Activated CD8-positive, alpha-beta memory T cell treated with anti-CD3 and anti-CD28 coated beads, Interleukin-2, amount 10 ng/mL, durations not matched to agents 7 days and 5 days (primary cell): ENCODE results near the gene PNN. TPM values are rescaled to one million over a fixed set of nuclear protein-coding genes. Genes with fewer than 3 reads are reported as not detected.
A peak's percentile ranks its signal among the peaks of the same experiment; 100 is the strongest.
"Not testable (repeated sequence)": the region's sequence is repeated elsewhere in the genome, so short reads cannot be mapped to it uniquely, and the experiment has no call there.

Source experiments
- ATAC-seq: fragments of 150-1000 bp; cut with Tn5 transposase; one replicate; pipeline ENCODE4 v1.10.0; 2021; ENCODE audit warnings: moderate library complexity
- CTCF ChIA-PET: fragments of 350-600 bp; sonication (Branson Sonifier 250); formaldehyde crosslinking; loops from one replicate; lab custom pipeline; 2021; ENCODE audit warnings: antibody characterized with exemption; lab: Charles Lee
- DNase-seq: peaks from one replicate; pipeline ENCODE4 v3.0.0-alpha.2; 2020
- H3K27ac Mint-ChIP-seq: one replicate; pipeline ENCODE4 v1.8.0; 2021; ENCODE audit warnings: mild to moderate bottlenecking, mixed read lengths
- H3K27me3 Mint-ChIP-seq: one replicate; pipeline ENCODE4 v1.8.0; 2021; ENCODE audit warnings: mixed read lengths
- H3K36me3 Mint-ChIP-seq: one replicate; pipeline ENCODE4 v1.8.0; 2021; ENCODE audit warnings: mild to moderate bottlenecking, mixed read lengths
- H3K4me1 Mint-ChIP-seq: one replicate; pipeline ENCODE4 v1.8.0; 2021; ENCODE audit warnings: mixed read lengths
- H3K4me3 Mint-ChIP-seq: one replicate; pipeline ENCODE4 v1.8.0; 2021; ENCODE audit warnings: mild to moderate bottlenecking, moderate library complexity, mixed read lengths
- H3K9me3 Mint-ChIP-seq: one replicate; pipeline ENCODE4 v1.8.0; 2022; ENCODE audit warnings: low read depth, mixed read lengths
- total RNA-seq, 2 experiments: library from RNA; stranded (reverse); gene quantifications; one replicate each; pipeline ENCODE4 v1.2.3, GENCODE V29; 2021

The PNN gene
- total RNA-seq, 2 experiments from 2014 or later = 96.2 to 133 TPM

DNA sequence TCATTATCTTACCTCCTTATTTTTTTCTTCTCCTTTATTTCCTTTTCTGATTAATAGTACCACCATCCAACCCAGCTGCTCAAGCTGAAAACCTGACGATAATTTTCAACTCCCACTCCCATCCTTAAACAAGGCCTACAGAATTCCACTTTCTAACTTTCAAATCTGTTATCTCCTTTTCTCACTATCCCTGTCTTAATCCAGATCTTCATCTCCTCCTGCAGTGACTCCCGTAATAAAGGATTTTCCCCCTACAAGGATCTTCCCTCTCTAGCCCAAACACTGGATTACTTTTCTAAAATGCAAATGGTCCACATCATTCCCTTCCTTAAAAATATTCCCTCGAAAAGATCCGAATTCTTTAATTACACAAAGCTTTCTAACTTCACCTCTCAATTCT lies 6.5 kb upstream of the PNN start:
- H3K4me1 Mint-ChIP-seq = peaks cover 46% of the 10 kb centered on the region
- H3K9me3 Mint-ChIP-seq = no peaks in the 10 kb centered on the region
- peak overlapping the region; percentile 1 for H3K27ac Mint-ChIP-seq
- DNase-seq (no peak), ATAC-seq (no peak)
- H3K36me3 Mint-ChIP-seq = peaks cover 21% of the 10 kb centered on the region
- H3K4me3 Mint-ChIP-seq = peak overlapping the region; percentile 87
- no peaks in the 10 kb centered on the region for H3K27me3 Mint-ChIP-seq
- CTCF ChIA-PET = interaction anchor here (1.1 to 1.3 kb wide), 2 partner anchors 44 to 259 kb away, joined by 3 read pairs; no protein-coding TSS in a partner anchor

DNA sequence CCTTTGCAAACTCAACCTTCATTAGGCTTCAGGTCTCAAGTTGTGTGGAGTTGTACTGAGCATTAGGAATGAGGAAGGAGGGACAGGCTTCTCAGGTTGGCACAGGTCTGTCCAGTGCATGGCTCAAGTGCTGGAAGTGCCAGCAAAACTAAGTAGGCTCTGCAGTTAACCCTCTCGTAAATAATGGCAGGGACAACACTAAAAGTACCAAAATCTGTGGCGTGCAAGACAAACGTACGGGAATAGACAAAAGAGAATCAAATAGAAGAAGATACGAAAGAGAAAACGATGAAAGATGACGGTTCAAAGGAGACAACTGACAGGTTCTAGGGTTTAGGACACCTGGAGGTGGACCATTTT lies 5.5 kb upstream of the PNN start:
- no peak for ATAC-seq

DNA sequence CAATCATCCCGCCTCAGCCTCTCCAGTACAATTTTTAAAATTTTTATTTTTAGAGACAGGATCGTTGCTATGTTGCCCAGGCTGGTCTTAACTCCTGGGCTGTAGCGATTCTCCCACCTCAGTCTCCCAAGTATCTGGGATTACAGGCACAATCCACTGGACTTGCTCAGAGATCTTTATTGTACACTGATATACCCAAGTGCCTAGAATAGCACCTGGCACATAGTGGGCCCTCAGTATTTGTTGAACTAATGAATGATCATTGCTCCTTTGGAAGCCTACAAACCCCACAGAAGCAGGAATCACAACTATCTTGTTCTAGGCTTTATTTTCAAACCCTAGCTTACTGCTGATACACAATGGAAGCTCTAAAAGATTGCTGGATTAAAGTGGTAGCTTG lies 1.9 kb upstream of the PNN start:
- peaks cover 53% of the 10 kb centered on the region for H3K4me1 Mint-ChIP-seq
- DNase-seq (no peak), ATAC-seq (no peak)
- no peaks in the 10 kb centered on the region for H3K27me3 Mint-ChIP-seq
- no peaks in the 10 kb centered on the region for H3K9me3 Mint-ChIP-seq
- CTCF ChIA-PET = no interaction called here
- peak overlapping the region; percentile 45 for H3K27ac Mint-ChIP-seq
- peaks cover 31% of the 10 kb centered on the region for H3K36me3 Mint-ChIP-seq
- peak overlapping the region; percentile 16 for H3K4me3 Mint-ChIP-seq

More for the DNA sequence above, 5.5 kb upstream of the PNN start:
- peak overlapping the region; percentile 99 for H3K27ac Mint-ChIP-seq
- H3K4me3 Mint-ChIP-seq = peak overlapping the region; percentile 87
- H3K27me3 Mint-ChIP-seq = no peaks in the 10 kb centered on the region
- peaks cover 49% of the 10 kb centered on the region for H3K4me1 Mint-ChIP-seq
- peaks cover 17% of the 10 kb centered on the region for H3K36me3 Mint-ChIP-seq
- DNase-seq = no peak
- H3K9me3 Mint-ChIP-seq = no peaks in the 10 kb centered on the region
- CTCF ChIA-PET = interaction anchor here (1.0 to 1.7 kb wide), 8 partner anchors 12 to 97 kb away, joined by 3 to 9 read pairs (median 6); partner anchors contain the start of genes GEMIN2 and SEC23A

DNA sequence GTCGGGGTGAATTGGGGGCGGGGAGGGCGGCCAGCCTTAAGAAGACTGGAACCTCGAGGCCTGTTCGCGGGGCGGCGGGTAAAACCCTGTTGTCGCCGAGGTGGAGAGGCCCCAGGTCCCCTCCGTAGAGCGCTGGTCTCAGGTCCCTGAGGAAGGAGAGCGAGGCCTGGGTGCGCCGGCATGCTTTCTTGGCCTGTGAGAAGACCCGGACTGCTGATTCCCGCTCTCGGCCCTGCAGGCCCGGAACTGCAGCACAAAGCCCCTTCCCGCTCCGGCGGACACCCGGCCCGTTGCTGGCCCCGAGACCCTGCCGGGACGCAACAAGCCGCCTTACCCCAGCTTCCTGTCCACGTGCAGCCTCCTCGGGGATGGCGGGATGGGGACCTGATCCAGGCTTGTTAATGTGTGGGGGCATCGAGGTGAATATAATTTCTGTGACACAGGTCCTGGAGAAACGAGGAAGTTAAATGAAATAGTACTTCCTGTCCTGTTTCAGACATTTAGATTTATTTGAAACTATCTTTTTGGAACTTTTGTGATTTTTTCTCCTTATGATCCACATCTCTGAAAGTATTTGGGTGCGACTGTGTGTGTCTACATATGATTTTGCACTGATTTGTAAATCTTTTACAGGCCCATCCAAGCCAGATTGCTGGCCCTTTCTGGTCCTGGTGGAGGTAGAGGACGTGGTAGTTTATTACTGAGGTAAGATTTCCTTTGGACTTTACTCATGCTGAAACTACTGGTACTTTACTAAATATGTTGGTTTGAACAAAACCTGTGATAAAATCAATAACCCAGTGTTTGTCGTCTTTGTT lies 600 bp downstream of the PNN start:
- ATAC-seq = peak; percentile 10
- peak; percentile 65 for DNase-seq
- peaks cover 51% of the 10 kb centered on the region for H3K4me1 Mint-ChIP-seq
- no peaks in the 10 kb centered on the region for H3K27me3 Mint-ChIP-seq
- H3K9me3 Mint-ChIP-seq = no peaks in the 10 kb centered on the region
- CTCF ChIA-PET = interaction anchor here (1.0 to 1.8 kb wide), 3 partner anchors 14 to 92 kb away, joined by 3 to 4 read pairs (median 4); no protein-coding TSS in a partner anchor
- peak overlapping the region; percentile 100 for H3K27ac Mint-ChIP-seq
- H3K4me3 Mint-ChIP-seq = peak overlapping the region; percentile 95
- H3K36me3 Mint-ChIP-seq = peaks cover 43% of the 10 kb centered on the region

DNA sequence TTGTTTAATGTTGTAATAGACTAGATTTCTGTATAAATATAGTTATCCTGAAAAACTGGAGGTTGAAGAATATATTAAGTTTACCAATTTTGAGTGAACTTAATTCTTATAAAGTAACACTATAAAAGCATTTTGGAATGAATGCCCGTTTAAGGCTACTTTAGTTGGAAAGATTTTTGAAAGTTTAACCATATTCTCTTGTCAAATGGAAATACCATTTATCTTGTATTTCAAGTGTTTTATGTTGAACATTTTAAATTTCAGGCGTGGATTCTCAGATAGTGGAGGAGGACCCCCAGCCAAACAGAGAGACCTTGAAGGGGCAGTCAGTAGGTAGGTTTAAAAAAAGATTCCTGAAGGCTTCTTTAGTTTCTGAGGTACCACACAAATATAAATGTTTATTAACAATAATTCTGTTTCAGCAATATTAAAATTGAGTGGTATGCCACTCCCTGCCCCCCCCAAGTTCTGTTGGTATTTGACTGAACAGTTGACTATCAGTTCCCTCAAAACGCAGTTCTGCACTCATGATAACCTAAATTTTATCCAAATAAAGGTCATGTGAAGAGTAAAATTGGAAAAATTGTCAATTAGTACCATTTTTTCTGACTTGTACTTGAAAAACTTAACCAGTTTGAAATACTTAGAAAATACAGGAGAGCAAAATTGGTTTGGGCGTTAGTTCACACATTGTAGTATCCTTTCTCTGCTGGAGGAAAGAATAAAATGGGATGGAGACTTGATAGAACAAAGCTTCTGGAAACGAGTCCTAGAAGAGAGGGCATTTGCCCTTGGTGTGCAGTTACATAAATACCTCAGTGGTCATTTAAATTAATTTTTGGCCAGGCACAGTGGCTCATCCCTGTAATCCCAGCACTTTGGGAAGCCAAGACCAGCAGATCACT lies 1.5 kb downstream of the PNN start:
- CTCF ChIA-PET = no interaction called here
- no peak for ATAC-seq
- H3K4me1 Mint-ChIP-seq = peaks cover 45% of the 10 kb centered on the region
- no peaks in the 10 kb centered on the region for H3K27me3 Mint-ChIP-seq
- DNase-seq = no peak
- H3K4me3 Mint-ChIP-seq = peak overlapping the region; percentile 95
- H3K9me3 Mint-ChIP-seq = no peaks in the 10 kb centered on the region
- H3K36me3 Mint-ChIP-seq = peaks cover 43% of the 10 kb centered on the region
- H3K27ac Mint-ChIP-seq = peak overlapping the region; percentile 100

DNA sequence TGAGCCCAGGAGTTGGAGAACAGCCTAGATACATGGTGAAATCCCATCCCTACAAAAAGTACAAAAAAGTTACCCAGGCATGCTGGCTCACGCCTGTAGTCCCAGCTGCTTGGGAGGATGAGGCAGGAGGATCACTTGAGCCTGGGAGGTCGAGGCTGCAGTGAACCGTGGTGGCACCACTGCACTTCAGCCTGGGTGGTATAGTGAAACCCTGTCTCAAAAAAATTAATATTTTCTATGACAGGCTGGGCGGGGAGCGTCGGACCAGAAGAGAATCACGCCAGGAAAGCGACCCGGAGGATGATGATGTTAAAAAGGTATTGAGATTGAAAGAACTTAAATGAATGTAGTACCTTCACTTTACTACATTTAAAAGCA lies 2.1 kb downstream of the PNN start:
- Mint-ChIP-seq H3K36me3 (peaks cover 43% of the 10 kb centered on the region), H3K27ac (peak overlapping the region; percentile 56), H3K9me3 (no peaks in the 10 kb centered on the region), H3K27me3 (no peaks in the 10 kb centered on the region), H3K4me3 (peak overlapping the region; percentile 95), H3K4me1 (peaks cover 41% of the 10 kb centered on the region)
- no peak for DNase-seq
- CTCF ChIA-PET = interaction anchor here (1.3 kb wide), 1 partner anchor 253 kb away, joined by 3 read pairs; no protein-coding TSS in a partner anchor
- no peak for ATAC-seq

DNA sequence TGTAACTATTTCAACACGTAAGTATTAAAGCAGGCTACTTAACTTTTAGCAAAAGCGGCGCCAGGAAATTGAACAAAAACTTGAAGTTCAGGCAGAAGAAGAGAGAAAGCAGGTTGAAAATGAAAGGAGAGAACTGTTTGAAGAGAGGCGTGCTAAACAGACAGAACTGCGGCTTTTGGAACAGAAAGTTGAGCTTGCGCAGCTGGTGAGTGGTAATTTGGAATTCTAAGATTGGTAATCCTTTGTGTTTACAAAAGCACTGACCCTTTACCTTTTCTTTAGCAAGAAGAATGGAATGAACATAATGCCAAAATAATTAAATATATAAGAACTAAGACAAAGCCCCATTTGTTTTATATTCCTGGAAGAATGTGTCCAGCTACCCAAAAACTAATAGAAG lies 4.0 kb downstream of the PNN start:
- Mint-ChIP-seq H3K27ac (peak overlapping the region; percentile 22), H3K36me3 (peaks cover 53% of the 10 kb centered on the region), H3K9me3 (no peaks in the 10 kb centered on the region), H3K4me3 (no peak overlapping the region), H3K27me3 (no peaks in the 10 kb centered on the region), H3K4me1 (peaks cover 40% of the 10 kb centered on the region)
- ATAC-seq = no peak
- no peak for DNase-seq
- CTCF ChIA-PET = interaction anchor here (0.8 to 1.3 kb wide), 3 partner anchors 9 to 72 kb away, joined by 3 to 5 read pairs (median 3); partner anchors contain the start of gene TRAPPC6B

DNA sequence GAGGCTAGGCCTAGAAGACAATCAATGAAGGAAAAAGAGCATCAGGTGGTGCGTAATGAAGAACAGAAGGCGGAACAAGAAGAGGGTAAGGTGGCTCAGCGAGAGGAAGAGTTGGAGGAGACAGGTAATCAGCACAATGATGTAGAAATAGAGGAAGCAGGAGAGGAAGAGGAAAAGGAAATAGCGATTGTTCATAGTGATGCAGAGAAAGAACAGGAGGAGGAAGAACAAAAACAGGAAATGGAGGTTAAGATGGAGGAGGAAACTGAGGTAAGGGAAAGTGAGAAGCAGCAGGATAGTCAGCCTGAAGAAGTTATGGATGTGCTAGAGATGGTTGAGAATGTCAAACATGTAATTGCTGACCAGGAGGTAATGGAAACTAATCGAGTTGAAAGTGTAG lies 5.5 kb downstream of the PNN start:
- CTCF ChIA-PET = no interaction called here
- no peak for ATAC-seq
- H3K9me3 Mint-ChIP-seq = no peaks in the 10 kb centered on the region

DNA sequence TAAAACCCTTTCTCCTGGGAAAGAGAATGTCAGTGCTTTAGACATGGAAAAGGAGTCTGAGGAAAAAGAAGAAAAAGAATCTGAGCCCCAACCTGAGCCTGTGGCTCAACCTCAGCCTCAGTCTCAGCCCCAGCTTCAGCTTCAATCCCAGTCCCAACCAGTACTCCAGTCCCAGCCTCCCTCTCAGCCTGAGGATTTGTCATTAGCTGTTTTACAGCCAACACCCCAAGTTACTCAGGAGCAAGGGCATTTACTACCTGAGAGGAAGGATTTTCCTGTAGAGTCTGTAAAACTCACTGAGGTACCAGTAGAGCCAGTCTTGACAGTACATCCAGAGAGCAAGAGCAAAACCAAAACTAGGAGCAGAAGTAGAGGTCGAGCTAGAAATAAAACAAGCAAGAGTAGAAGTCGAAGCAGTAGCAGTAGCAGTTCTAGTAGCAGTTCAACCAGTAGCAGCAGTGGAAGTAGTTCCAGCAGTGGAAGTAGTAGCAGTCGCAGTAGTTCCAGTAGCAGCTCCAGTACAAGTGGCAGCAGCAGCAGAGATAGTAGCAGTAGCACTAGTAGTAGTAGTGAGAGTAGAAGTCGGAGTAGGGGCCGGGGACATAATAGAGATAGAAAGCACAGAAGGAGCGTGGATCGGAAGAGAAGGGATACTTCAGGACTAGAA lies 6.1 kb downstream of the PNN start:
- no peaks in the 10 kb centered on the region for H3K27me3 Mint-ChIP-seq
- peak; percentile 26 for ATAC-seq

More for the DNA sequence above, 5.5 kb downstream of the PNN start:
- no peak overlapping the region for H3K27ac Mint-ChIP-seq
- DNase-seq = no peak
- peaks cover 59% of the 10 kb centered on the region for H3K36me3 Mint-ChIP-seq
- H3K27me3 Mint-ChIP-seq = no peaks in the 10 kb centered on the region
- H3K4me3 Mint-ChIP-seq = no peak overlapping the region
- peaks cover 40% of the 10 kb centered on the region for H3K4me1 Mint-ChIP-seq

DNA sequence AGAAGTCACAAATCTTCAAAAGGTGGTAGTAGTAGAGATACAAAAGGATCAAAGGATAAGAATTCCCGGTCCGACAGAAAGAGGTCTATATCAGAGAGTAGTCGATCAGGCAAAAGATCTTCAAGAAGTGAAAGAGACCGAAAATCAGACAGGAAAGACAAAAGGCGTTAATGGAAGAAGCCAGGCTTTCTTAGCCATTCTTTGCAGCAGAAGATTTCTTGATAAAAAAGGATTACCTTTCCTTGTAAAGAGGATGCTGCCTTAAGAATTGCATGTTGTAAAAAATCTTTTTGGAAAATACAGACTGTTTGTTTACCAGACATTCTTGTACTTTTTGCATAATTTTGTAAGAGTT lies 6.6 kb downstream of the PNN start:
- Mint-ChIP-seq H3K4me1 (peaks cover 35% of the 10 kb centered on the region), H3K36me3 (peaks cover 52% of the 10 kb centered on the region), H3K9me3 (no peaks in the 10 kb centered on the region), H3K27me3 (no peaks in the 10 kb centered on the region), H3K27ac (no peak overlapping the region), H3K4me3 (no peak overlapping the region)
- ATAC-seq (no peak), DNase-seq (no peak)
- CTCF ChIA-PET = no interaction called here

More for the DNA sequence above, 6.1 kb downstream of the PNN start:
- no peak overlapping the region for H3K27ac Mint-ChIP-seq
- H3K4me3 Mint-ChIP-seq = no peak overlapping the region
- H3K4me1 Mint-ChIP-seq = peaks cover 37% of the 10 kb centered on the region
- no peak for DNase-seq
- peaks cover 54% of the 10 kb centered on the region for H3K36me3 Mint-ChIP-seq
- H3K9me3 Mint-ChIP-seq = no peaks in the 10 kb centered on the region
- CTCF ChIA-PET = no interaction called here

DNA sequence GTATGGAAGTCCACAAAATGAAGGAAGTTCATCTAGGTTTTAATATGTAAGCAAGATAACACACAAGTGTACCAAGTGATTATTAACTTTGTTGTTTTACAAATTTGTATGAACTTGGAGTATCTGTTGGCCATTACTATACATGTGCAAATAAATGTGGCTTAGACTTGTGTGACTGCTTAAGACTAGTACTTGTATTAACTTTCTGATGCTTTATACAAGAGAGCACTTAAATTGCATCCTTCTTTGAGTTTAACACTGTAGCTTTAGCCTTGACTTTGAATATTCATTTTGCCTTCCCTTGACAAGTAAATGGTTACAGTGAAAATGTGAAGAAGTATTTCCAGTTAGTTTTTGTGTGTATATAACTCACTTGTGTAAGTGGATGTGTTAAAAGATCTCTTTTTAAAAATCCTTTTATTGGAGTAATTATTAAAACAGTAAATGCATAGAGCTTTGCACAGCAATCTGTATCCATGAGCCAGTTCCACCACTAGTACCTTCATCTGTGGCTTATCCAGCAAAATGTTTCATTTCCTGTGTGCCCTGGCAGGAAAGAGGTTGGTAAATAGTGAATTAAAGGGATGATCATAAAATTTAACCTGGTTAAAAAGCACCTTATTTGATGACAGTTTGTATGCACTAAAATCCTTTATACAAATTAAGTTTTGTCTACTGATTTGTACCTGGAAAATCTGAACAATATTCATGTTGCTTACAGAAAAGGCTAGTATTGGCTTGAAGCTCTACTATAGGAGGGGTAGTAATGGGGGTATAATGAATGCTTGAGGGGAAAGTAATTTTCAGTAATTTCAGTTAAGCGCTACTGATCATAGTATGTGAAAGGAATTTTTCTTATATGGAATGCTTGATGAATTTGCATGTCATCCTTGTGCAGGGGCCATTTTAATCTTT lies 8.0 kb downstream of the PNN start:
- ATAC-seq (no peak), DNase-seq (no peak)
- H3K27ac Mint-ChIP-seq = no peak overlapping the region
- H3K27me3 Mint-ChIP-seq = no peaks in the 10 kb centered on the region
- peaks cover 44% of the 10 kb centered on the region for H3K36me3 Mint-ChIP-seq
- no peak overlapping the region for H3K4me3 Mint-ChIP-seq
- no peaks in the 10 kb centered on the region for H3K9me3 Mint-ChIP-seq
- CTCF ChIA-PET = interaction anchor here (0.9 kb wide), 1 partner anchor 24 kb away, joined by 3 read pairs; no protein-coding TSS in a partner anchor
- H3K4me1 Mint-ChIP-seq = peaks cover 30% of the 10 kb centered on the region

DNA sequence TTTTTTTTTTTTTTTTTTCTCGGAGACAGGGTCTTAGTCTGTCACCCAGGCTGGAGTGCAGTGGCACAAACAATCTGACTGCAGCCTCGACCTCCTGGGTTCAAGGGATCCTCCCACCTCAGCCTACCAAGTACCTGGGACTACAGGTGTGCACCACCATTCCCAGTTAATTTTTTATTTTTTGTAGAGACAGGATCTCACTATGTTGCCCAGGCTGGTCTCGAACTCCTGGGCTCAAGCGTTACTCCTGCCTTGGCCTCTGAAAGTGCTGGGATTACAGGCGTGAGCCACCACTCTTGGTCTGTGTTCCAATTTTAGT lies 8.6 kb downstream of the PNN start:
- not testable (repeated sequence) for DNase-seq, H3K9me3 Mint-ChIP-seq, ATAC-seq, H3K27me3 Mint-ChIP-seq, H3K4me3 Mint-ChIP-seq, H3K27ac Mint-ChIP-seq
- Mint-ChIP-seq H3K4me1 (peaks cover 30% of the 10 kb centered on the region), H3K36me3 (peaks cover 40% of the 10 kb centered on the region)
- CTCF ChIA-PET = interaction anchor here (0.7 kb wide), 1 partner anchor 94 kb away, joined by 3 read pairs; no protein-coding TSS in a partner anchor
